HG02885 (cell line): ENCODE data around the gene ARHGAP8.

Source experiments
- ATAC-seq: cut with Tn5 transposase; IDR thresholded peaks from one replicate; pipeline ENCODE4 v1.9.1; 2021; ENCODE audit warnings: mild to moderate bottlenecking; ENCODE audit not compliant: unreplicated experiment, poor library complexity

Gene ARHGAP8

GRCh38 chr22:44821741-44822475 lies 69.5 kb downstream of the ARHGAP8 start:
- no peak for ATAC-seq

GRCh38 chr22:44822534-44822933 lies 70.2 kb downstream of the ARHGAP8 start:
- no peak for ATAC-seq

DNA sequence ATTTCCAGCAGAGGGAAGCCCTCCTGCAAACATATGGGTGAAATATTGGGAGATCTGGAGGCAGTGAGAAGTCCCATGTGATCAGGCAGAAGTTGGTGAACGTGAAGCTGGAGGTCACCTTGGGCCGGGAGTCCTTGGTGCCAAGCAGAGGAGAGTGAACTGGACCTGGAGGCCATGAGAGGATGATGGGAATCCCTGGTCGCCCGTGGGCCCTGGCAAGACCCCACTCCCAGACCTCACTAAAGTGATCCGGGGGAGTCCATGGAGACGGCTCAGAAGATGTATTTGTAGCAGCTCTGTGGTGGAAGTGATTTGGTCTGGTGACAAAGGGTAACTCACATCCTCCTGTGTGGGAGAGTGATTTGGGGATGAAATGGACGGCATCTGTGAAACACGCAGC lies 71.0 kb downstream of the ARHGAP8 start:
- ATAC-seq = no peak

DNA sequence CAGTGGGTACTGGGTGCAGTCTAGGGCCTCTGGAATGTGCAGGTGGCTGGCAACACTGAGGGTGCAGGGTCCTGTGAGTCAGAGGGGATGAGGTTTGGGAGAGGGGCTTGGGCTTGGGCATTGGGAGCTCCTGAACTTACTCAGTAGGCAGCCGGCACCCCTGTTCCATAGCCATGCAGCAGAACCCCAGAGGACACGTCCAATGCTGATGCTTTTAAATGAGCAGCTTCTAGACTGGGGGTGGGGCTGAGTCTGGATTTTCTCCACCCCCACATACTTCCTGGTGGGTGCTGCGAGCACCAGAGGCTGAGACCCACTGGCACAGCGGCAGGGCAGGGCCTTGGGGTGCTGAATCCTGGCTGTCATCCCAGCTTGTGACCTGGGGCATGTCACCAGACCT lies 71.4 kb downstream of the ARHGAP8 start:
- ATAC-seq = no peak

GRCh38 chr22:44824271-44824670 lies 71.9 kb downstream of the ARHGAP8 start:
- no peak for ATAC-seq

DNA sequence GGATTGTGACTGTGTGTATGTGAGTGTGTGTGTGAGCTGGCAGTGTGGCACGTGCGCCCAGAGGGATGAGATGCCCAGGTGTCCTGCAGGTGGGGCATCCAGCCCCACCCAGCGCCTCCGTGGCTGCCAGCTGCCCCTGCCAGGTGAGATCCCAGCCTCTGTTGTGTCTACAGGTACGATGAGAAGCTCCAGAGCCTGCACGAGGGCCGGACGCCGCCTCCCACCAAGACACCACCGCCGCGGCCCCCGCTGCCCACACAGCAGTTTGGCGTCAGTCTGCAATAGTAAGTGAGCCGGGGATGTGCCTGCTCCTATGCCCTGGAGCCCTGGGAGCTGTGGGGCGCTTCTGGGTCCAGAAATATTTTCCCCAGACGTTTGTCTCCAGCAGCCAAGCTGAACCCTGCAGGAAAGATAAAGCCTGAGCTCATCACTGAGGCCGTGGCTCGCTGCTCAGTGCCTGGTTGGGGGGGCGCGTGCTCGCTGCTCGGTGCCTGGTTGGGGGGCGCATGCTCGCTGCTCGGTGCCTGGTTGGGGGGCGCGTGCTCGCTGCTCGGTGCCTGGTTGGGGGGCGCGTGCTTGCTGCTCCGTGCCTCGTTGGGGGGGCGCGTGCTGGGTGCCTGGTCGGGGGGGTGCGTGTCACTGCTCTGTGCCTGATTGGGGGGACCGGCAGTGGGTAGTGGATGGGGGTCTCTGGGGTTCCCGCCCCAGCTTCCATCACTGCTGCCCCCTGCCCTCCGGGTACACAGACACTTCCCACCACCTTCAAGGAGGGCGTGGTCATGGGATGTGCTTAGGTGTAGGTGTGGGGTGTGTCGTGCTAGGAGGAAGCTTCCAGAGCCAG lies 73.2 kb downstream of the ARHGAP8 start:
- ATAC-seq = no peak

- ATAC-seq = no peak
These were observed 75.4 kb downstream of the ARHGAP8 start for GRCh38 chr22:44827666-44828190.

DNA sequence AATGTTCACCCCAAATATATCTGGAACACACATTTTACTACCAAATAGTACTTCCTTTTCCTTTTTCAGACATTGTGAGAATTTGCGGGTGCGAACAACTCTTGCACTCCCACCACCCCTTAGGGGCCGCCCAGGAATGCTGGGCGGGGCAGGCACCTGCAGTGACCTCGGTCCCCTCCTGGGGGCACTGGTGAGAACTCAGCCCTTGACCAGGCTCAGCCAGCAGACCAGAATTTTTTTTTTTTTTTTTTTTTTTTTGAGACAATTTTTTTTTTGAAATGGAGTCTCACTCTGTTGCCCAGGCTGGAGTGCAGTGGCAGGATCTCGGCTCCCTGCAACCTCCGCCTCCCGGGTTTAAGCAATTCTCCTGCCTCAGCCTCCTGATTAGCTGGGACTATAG lies 75.8 kb downstream of the ARHGAP8 start:
- ATAC-seq = no peak

DNA sequence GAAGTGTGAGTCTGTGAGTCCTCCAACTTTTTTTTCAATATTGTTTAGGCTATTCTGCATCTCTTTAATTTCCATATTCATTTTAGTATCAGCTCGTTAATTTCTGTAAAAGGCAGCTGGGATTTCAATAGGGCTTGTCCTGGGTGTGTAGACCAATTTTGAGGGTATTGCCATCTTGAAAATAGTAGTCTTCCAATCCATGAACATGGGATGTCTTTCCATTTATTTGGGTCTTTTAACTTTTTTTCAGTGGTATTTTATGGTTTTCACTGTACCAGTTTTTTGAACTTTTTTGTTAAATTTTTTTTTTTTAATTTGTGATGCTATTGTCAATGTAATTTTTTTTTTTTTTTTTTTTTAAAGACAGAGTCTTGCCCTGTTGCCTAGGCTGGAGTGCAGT lies 79.5 kb downstream of the ARHGAP8 start:
- no peak for ATAC-seq

- no peak for ATAC-seq
These were observed 81.7 kb downstream of the ARHGAP8 start for GRCh38 chr22:44834065-44834464.

DNA sequence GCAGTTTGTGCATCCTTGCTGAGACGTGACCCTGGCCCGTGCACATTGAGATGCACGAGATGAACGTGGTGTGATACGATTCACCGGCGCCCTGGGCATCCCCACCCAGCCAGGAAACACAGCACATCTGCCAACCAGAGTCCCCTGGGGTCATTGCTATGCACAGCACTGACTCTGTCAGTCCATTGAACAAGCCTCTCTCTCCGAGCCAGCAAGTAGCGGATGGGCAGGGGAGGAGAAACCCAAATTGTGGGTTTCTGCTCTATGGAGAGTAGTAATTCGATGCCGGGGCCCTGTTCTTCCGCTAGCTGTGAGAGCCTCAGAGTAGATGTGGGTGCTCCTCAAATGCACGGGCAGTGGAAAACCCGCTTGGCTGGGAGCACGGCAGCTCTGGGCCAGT lies 85.1 kb downstream of the ARHGAP8 start:
- no peak for ATAC-seq

DNA sequence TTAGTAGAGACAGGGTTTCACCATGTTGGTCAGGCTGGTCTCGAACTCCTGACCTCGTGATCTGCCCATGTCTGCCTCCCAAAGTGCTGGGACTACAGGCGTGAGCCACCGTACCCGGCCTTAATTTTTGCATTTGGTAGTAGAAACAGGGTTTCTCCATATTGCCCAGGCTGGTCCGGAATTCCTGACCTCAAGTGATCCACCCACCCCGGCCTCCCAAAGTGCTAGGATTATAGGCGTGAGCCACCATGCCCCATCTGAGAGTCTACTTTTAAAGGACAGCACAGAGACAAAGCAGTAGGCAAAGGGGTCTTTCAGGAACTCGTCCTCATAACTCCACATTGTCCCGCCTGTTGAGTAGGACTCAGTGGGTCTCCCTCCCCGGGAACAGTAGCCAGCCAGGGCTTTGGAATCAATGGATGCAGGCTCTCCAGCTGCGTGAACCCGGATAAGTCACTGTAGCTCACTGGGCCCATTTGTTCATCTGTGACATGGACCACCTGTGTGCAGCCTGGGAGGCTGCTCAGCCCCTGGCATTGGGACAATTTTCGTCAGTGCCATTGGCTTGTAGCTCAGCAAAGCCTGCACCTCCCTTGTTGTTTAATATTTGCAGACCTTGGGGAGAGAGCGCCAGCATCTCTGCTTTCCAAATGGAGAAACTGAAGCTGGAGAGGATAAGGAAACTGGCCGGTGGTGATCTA lies 86.1 kb downstream of the ARHGAP8 start:
- no peak for ATAC-seq

DNA sequence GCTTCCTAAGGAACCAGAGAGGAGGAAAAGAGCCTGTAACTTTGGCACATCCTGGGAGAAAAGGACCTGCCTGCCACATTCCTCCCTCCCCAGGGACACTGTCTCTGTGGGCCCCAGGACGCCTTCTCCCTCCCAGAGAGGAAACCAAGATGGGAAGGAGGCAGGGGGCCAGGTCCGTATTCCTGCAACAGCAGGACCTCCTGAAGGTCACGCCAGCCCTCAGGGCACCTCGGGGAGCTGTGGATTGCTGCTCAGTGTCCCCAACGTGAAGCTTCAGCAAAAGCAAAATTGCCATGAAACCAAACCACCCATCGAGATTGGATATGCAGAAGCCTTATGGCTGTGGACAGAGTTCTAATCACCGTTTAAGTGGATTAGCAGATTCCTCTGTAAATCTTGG lies 86.7 kb downstream of the ARHGAP8 start:
- no peak for ATAC-seq

GRCh38 chr22:44839721-44840120 lies 87.3 kb downstream of the ARHGAP8 start:
- ATAC-seq = no peak

DNA sequence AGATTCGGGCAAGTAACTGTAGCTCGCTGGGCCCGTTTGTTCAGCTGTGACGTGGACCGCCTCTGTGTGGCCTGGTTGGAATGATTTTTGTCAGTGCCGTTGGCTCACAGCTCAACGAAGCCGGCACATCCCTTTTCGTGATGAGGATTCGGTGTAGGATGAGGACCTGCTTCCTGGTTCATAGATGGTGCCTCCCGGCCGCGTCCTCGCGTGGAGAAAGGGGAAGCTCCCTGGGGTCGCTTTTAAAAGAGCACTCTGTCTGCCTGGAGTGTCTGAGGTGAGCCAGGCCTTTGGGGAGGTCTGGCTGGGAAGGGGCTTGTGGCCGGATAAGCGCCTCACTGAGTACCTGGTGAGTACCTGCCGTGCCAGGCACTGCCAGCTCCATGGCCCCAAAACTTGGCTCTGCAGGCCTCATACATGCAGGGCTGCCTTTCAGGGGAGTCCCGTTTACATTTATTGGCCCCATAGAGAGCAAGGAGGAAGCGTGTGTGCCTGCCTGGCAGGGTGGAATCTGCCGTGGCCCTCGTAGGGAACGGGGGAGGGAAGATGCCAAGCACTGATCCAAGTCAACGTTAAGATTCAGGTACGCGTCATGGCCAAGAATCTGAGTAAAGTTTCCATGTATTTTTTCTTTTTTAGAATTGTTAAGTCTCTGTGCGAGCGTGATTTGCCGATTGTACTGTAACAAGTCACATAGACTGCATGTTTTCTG lies 88.4 kb downstream of the ARHGAP8 start:
- no peak for ATAC-seq

DNA sequence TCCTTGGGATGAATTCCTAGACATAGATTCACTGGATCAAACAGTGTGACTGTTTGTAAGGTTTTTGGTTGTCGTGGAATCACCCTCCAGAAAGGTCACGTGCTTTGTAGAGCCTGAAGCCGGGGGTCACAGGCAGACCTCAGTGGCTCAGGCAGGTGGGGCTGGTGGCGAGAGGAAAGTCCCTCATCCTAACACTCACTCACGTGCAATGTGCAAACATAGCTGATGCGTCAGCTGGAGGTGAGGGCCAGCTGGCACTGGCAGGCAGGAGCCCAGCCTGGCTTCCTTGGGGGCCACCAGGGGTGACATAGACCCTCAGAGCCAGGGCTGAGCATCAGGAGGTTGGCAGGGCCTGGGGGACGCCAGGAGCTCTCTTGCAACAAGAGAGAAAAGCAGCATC lies 90.0 kb downstream of the ARHGAP8 start:
- ATAC-seq = no peak

DNA sequence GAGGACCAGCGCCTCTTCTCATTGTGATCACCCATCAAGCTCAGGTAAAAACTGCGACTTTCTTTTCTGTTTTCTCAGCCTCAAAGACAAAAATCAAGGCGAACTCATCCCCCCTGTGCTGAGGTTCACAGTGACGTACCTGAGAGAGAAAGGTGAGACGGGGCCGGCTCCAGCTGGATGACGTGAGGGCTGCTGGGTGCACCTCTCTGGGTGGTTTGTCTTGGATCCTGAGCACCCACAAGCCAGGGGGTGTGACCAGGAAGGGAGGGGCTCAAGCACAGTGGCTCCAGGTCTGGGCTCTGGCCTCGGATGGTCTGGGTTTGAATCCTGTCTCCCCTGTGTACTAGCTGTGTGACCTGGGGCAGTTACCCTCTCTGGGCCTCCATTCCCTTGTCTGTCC lies 92.8 kb downstream of the ARHGAP8 start:
- ATAC-seq = no peak

DNA sequence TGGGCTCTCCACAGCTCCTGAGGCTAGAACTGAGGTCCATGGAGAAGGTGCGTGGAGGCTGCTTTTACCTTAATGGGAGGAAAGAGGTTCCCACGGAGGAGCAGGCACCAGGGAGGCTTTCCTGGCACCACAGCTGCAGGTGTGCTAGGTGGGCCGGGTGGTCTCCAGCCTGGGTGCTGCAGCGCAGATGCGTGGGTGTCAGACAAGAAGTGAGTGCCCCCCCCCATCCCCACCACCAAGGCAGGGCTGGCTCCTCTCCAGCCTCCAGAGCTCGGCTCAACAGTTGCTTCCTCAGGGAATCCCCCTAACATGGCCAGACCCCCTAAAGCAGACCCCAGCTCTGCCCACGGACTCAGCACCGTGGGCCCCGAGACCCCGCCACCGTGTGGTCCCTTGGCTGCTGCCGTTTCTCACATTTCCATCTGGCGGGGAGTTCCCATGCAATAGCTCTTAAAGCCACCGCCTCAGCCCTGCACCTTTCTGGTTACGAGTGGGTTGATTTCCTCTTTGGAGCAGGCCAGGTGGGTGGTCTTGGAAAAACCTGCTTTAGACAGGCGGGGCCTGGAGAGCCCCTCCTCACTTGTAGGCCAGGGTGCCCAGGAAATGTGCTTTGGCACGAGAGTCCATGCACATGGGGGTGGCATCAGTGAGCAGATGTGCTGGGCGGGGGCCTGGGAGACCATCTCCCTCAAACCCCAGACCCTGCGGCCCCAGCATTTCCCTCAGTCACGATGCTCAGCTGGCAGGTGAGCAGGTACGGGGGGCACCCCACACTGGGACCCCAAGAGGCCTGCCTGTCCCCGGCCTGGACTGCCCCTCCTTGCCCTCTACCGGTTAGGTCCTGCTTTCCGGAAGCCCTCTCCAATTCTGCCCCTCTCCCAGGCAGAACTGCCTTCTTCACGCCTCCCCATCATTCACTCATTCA lies 93.7 kb downstream of the ARHGAP8 start:
- no peak for ATAC-seq

DNA sequence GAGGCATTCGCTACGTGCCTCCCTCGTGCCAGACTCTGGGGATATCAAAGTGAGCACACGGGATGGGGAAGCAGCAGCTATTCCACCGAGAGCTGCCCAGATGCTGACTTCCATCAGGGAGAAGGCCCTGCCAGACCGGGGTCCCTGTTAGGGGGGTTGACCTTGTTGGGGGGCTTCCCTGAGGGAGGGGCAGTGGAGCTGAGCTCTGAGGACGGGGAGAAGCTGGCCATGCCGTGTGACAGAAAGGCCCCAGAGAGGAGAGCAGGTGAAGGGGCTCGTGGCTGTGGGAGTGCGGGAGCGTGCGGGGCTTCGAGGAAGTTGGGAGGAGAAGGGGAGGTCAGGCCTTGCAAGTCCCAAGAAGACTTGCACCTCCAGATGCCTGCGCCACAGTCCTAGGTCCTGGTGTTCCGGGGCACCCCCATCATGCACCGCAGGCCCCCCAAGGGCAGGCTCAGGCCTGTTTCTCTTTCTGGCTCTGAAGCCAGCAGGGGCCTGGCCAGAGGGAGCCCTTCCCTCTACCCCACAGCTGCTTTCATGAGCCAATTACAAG lies 94.4 kb downstream of the ARHGAP8 start:
- ATAC-seq = no peak
